ENCODE results near the gene PNPO.
"Not testable (repeated sequence)": the region's sequence is repeated elsewhere in the genome, so short reads cannot be mapped to it uniquely, and the experiment has no call there.

The PNPO gene

DNA sequence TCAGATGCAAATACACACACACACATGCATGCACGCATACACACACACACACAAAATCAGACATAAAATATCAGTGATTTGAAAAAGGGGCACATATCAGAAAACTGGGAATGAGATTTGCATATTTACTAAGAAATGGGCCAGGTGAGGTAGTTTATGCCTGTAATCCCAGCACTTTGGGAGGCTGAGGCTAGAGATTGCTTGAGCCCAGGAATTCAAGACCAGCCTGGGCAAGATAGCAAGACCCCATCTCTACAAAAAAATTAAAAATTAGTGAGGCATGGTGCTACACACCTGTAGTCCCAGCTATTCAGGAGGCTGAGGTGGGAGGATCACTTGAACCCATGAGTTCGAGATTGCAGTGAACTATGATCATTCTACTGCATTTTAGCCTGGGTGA is 22.4 kb upstream of the PNPO start:
- DNase-seq = no peak

DNA sequence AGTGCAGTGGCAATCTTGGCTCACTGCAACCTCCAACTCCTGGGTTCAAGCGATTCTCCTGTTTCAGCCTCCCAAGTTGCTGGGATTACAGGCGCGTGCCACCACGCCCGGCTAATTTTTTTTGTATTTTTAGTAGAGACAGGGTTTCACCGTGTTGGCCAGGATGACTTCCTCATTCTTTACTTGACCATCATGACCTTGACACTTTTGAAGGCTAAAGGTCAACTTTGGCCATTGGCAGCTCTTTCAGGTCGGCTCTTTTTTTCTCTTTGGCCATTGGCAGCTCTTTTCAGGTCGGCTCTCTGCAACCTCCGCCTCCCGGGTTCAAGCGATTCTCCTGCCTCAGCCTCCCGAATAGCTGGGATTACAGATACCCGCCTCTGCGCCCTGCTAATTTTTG is 21.5 kb upstream of the PNPO start:
- DNase-seq = not testable (repeated sequence)

DNA sequence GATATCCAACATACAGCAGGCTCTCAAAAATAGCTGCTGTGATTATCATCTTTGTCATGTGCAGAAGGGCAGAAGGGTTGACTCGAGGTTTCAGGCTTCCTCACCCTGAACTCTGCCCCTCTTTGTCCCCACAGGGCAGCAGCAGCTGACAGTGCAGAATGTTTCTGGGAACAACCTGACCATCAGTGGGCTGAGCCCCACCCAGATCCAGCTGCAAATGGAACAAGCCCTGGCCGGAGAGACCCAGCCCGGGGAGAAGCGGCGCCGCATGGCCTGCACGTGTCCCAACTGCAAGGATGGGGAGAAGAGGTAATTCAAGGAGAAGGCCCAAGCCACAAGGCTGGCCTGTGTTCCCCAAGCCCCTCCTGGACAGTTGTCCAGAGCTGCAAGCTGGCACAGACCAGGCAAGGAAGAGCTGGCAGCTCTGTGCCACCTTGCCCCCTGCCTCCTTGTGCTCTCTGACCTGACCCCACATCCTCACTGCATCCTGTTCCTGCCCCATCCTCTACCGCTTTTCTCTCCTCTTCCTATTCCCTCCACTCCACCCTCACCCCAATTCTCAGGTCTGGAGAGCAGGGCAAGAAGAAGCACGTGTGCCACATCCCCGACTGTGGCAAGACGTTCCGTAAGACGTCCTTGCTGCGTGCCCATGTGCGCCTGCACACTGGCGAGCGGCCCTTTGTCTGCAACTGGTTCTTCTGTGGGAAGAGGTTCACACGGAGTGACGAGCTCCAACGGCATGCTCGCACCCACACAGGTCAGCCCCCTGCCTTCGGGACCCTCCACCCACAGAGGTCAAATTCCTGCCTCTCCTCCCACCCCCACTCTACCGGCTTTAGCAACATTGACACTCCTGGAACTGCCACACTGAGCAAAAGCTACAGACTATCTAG is 16.3 kb upstream of the PNPO start:
- DNase-seq = no peak

DNA sequence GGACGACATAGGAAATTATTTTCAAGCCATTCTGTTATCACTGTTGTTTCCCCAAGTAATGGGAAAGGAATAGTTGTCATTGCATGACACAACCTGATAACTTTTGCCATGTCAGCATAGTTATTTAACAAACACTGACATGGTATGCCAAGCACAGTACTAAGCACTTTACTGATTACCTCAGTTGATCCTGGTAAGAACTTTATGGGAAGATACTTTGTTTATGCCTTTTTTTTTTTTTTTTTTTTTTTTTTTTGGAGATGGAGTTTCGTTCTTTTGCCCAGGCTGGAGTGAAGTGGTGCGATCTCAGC is 15.7 kb upstream of the PNPO start:
- no peak for DNase-seq

DNA sequence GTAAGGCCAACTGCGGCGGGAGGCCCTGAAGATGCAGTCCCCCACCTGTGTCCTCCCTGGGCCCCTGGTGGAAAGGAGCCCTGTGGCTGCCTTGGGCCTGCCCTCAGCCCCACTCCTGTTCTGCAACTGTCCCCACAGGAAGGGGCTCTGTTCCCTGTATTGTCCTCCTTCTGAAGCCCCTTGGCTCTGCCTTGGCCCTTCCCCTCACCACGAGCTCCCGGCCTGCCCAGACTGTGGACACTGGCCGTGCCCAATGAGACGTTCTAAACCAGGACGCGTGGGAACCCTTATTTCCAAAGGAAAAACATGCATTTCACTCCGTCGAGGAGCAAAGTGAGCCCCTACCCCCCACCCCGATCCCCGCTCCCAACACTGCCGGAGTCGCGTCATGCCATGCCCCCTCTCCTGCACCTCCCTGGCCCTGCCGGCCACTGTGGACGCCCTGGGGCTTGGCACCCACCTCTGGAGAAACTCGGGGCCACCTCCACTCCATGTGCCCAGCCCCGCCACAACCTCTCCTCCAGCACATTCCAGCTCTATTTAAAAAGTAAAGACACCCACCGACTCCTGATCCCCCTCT is 13.5 kb upstream of the PNPO start:
- DNase-seq = no peak

DNA sequence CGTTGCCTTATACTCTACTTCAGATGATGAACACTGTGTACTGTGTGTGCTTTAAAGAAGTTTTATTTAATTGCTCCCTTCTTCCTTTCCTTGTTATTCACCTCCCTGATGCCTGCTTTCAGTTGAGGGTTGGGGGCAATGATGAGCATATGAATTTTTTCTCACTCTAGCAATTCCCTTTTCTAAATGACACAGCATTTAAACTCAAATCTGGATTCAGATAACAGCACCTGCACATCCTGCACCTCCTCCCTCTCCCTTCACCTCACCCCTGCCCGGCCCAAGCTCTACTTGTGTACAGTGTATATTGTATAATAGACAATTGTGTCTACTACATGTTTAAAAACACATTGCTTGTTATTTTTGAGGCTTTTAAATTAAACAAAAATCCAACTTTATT is 13.0 kb upstream of the PNPO start:
- no peak for DNase-seq

DNA sequence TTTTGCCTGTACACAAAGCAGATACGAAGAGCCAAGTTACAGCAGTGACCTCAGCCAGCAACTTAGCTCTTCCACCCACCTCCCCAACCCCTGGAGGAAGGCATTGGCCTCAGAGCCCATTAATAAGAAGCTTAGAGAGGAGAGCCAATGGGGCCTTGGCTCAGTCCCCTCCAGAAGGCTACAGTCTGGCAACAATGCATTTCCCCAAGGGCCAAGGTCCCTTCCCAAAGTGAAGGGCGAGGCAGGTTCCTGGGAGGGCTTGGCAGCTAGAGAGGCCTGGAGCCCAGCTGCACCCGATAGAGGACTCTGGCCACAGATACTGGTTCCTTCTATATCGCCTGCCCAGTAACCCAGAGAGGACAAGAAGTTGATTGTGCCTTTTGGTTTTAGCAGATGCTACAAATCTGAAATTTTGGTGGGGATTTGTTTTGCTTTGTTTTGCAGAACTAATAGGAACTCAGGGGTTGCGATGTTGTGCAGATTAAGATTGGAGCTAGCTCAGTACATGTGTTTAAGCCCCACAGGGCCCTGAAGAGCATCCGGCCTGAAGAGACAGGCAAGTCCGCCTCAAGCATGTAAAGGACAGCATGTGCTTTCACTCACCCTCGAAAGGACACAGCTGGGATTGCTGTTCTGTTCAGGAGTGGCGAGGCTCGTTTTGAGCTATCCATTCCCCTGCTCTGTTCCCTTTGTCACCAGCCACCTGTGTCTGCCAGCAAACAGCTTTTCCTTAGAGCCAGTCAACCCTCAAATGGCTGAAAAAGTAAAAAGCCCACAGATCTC is 12.0 kb upstream of the PNPO start:
- no peak for DNase-seq

DNA sequence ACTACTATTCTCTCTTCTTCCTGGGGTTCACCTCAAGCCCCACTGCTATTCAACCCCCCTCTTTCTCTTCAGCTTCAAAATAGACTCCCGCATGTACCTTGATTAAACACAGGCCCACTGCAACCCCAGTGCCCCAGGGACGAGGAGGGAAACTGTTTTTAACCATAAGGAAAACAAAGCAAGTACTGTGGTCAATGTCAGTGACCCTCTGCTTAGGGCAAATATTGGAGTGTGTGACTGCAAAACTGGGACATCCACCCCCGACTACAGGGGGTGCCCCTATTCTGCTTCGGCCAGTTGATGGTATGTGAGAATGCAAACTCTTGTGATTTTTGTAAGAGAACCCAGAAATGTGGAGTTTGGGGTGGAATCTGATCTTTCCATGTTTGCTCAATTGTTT is 9.5 kb upstream of the PNPO start:
- DNase-seq = no peak

DNA sequence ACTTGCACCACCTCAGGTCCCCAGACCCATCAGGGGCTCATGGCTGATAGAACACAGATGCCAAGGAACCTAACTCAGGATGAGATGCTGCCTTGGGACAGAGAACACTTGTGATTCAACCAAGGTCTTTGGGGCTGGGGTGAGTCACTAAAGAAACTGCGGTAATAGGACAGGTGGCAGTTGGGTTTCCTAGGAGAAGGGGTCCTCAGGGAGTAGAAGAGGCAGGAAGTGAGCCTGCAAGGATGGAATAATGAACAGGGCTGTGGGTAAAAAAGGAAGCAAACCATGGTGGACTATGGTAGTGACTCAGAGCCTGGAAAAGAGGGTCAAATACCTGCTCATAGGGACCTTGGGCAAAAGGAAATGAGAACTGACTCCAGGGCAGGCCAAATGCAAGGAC is 6.5 kb upstream of the PNPO start:
- no peak for DNase-seq

DNA sequence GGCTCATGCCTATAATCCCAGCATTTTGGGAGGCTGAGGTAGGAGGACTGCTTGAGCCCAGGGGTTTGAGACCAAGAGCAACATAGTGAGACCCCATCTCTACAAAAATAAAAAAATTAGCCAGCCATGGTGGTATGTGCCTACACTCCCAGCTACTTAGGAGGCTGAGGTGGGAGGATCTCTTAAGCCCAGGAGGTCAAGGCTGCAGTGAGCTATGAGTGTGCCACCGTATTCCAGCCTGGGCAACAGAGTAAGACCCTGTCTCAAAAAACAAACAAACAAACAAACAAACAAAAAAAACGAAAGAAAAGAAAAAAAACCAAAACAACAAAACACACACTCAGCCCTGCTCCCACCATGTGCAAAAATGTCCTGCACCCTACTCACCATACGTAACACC is 5.9 kb upstream of the PNPO start:
- not testable (repeated sequence) for DNase-seq

DNA sequence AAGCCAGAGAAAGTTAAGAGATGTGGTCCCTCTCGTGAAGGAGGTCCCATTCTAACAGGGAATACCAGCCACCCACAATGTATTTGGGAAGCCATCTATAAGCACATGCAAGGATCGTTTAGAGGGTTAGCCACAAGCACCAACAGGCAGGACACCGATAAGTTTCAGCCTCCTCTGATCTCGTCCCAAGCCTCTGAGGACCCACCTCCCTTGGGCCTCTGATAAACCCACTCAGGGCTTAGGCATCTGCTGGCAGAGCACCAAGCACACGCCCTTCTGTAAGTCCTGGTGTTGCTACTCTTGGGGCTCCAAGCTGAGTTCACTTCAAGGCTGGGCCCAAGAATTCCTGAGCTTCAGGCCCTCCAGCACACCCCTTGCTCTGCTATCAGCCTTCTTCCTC is 5.4 kb upstream of the PNPO start:
- DNase-seq = no peak

DNA sequence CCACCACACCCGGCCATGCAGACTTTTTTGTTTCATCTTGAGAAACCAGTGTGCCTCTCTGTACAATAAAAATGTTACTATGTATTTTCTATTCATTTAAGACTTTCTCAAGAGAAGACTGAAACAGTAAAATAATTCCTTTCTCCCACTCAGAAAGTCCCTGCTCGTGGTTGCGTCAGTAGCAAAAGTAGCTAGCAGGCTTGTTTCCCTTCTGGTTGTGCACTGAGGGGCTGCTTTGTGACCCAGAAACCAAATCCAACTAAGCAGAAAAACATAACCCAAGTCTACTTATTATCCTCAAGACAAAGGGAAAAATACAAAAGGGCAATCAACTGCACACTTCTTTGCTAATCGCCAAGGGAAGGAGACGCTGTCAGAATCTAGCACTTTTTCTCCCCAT is 3.4 kb upstream of the PNPO start:
- no peak for DNase-seq

DNA sequence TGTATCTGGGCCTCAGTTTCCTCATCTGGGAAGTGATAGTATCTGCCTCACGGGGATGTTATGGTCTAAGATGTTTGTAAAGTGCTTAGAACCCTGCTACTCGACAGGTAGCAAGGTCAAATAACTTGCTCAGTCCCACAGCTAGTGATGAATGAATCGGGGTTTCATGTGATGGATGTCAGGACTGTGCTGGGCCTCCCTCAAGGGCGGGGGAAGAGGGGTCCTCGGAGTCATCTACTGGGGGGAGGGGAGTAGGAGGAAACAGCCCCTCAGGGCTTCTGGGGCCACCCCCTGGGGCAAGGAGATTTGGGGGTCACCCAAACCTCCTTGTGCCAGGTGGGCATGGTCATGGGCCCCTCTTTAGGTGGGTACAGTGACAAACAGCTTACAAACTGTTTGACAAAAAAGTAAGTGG is 732 bp downstream of the PNPO start:
- no peak for DNase-seq

DNA sequence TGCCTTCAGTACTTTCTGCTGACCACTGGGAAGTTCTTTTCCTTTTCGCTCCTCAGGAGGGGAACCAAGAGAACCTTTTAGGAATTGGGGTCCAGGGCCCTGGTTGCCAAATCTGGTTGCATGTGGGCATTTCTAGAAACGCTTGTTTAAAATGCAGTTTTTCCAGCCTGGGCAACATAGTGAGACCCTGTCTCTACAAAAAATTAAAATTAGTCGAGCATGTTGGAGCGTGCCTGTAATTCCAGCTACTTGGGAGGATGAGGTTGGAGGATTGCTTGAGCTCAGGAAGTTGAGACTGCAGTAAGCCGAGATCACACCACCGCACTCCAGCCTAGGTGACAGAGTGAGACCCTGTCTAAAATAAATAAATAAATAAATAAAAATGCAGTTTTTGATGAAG is 1.2 kb downstream of the PNPO start:
- DNase-seq = no peak

DNA sequence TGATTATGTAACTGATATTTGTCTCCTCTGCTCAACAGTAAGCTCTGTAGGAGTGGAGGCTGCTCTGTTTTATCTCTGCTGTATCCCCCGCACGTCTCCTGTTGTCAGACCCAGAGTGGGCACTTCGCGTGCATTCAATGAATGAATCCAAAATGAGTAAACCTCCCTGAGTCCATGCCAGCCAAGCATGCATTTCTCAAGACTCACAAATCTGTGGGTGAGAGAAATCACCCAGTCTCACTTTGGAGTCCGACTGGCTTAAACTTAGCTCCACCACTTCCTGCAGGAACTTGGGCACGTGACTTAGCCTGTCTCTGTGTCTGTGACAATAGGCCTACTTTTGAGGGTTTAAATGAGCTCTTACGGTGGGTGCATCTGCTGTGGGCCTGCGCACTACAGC is 3.7 kb downstream of the PNPO start:
- no peak for DNase-seq

DNA sequence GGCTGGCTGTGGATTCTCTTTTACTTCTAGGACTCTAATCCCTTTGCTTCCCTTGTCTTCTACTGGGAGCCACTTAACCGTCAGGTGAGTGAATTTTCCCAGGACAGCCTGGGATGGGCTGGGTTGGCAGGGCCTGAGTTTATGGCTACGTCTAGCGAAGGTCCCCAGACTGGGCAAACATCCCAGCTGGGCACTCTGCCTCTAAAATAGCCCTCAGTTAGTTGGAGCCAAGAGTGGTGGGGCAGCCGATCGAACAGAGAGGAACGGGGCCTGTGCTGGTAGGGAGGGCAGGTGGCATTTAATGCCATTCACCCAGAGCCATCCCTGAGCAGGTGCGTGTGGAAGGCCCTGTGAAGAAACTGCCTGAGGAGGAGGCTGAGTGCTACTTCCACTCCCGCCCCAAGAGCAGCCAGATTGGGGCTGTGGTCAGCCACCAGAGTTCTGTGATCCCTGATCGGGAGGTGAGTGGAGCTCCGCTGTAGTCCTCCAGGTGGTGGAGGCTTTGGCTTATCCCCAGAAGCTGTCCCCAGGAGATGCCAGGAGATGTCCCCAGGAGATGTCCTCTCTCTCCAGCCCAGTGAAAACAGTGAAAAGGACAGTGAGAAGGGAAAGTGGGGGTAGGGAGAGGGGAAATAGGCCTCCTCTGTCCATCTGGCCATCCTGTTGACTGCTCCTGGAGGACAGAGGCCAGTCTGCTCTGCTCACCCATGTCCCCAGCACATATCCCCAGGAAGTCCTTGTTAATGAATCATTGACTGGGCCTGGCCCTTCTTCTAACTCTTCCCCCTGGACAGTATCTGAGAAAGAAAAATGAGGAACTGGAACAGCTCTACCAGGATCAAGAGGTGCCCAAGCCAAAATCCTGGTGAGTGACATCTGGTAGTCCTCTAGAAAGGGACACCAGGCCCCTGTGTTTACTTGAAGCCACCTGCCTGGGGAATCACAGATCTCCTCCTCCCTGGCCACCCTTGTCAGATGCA is 4.4 kb downstream of the PNPO start:
- DNase-seq = no peak

DNA sequence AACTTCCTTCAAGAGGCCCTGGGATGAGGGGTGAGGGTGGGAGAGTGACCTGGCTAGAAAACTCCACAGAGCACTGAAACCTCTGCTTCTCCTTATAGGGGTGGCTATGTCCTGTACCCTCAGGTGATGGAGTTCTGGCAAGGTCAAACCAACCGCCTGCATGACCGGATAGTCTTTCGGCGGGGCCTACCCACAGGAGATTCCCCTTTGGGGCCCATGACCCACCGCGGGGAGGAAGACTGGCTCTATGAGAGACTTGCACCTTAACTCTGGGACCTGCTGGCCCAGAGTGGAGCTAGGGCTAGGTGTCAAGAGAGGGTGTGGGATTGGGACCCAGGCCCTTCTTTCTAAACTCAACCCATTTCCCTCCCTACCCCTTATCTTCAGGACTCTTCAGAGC is 5.1 kb downstream of the PNPO start:
- no peak for DNase-seq

DNA sequence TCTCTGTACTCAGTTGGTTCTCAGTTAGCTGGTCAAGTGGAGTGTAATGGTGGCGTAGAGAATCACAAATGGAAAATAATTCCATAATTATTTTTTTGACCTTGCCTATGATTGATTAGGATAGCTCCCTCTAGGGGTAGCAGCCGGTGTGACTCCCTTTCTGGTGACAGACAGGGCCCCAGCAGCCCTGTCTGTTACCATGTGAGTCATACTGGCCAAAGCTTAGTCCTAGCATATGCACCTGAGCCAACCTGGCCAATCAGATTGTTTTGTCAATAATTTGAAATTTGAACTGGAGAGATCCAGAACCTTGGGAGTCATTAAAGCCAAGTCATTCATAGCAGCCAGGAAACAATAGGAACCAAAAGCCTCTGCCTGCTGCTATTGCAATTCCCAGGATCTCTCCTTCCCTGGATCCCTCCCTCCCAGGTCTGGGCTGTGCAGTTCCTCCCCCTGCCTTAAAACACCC is 5.6 kb downstream of the PNPO start:
- peak; percentile 21 to 73 for DNase-seq

DNA sequence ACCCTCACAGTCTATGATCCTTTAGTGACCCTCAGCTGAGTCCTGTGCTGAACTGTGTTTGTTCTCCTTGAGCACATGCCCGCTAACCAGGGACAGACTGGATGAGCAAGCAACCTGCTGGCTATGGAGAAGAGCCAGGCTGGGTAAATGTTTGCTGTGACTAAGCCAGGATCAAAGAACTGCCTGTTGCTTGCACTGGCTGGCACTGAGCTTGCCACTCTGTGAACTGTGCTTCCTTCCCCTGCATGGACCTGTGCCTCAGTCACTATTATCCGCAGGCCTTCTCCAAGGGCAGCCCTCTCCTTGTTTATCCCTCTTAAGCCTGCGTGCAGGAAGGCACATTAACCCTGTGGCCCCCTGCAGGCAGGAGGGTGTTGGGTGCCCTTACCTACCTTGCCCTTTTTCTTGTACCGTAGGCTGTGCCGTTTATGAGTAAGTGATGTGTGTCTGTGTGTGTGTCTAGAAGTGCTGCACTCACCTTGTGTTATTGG is 7.4 kb downstream of the PNPO start:
- DNase-seq = peak in 1 of 2 experiments; percentile 19

DNA sequence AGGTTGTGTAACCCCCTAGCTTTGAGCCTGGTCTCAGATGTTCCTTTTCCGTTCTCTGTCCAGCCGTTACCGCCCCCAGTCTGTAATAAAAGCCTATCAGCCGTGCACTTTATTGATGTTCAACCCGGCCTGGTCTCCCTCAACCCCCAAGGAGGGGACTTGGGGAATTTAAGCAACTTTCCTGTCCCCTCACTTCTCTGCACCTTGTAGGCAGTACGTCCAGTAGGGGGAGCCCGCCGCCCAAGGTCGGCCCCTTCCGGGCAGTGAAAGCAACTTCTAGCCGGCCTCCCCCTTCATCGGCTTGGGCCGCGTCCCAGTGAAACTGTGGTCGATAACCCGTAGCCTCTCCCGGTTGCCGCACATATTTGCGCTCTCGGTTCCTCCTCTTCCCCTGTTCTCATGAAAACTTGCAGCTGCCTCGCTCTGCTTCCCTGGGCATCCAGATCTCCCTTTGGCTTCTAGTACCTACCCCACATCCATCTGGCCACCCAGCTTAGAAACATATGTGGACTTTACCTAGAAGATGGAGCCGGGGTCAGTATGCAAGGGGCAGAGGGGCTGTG is 7.9 kb downstream of the PNPO start:
- DNase-seq = peak; percentile 52 to 75

DNA sequence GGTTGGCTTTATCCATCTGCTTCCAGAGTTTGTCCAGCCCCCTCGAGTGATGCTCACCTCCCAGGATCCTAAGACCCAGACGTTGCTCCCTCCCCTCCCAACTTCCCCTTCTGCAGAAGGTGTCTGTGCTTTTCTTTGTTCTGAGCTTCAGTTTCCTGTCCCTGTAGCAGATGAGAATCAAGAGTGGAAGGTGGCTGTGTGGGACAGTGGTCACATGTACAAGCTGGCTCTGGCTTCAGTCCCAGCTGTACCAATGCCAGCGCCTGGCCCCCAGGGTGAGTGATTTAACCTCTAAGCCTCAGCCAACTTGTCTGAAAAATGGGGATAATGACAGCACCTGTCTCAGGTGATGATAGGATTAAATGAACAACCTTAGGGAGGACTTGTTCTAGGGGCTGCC is 8.6 kb downstream of the PNPO start:
- DNase-seq = no peak

DNA sequence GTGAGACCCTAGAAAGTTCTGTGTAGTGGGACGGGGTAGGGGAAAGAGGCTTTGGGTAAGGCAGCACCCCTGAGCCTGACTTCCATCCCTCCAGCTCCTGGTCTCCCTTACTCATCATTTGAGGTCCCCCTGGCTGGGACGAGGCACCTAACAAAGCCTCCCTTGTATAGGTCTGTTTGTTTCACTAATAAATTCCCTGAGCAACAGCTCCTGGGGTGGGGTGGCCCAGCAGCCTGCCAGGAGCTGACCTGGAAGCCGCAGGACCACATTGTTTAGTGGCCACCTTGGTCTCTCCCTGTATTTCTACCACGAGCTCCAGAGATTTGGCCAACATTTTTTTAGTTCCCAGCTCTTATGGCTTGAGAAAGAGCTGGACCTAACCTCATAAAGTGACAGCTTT is 9.1 kb downstream of the PNPO start:
- DNase-seq = no peak

Data from NCI-H524 (cell line).